ENCODE results near the gene ZNF594.
"Not testable (repeated sequence)": the region's sequence is repeated elsewhere in the genome, so short reads cannot be mapped to it uniquely, and the experiment has no call there.

ZNF594 gene

GRCh38 chr17:5179003-5179402, 12.7 kb downstream of the ZNF594 start:
- H3K36me3 Mint-ChIP-seq (ENCODE audit: low read depth): peaks cover 83% of the 10 kb centered on the region
- no peak overlapping the region for H3K27ac Mint-ChIP-seq
- no peaks in the 10 kb centered on the region for H3K4me1 Mint-ChIP-seq (ENCODE audit: low read depth)
- no peaks in the 10 kb centered on the region for H3K27me3 Mint-ChIP-seq
- peaks cover 47% of the 10 kb centered on the region for H3K9me3 Mint-ChIP-seq
- no peak overlapping the region for H3K4me3 Mint-ChIP-seq

DNA sequence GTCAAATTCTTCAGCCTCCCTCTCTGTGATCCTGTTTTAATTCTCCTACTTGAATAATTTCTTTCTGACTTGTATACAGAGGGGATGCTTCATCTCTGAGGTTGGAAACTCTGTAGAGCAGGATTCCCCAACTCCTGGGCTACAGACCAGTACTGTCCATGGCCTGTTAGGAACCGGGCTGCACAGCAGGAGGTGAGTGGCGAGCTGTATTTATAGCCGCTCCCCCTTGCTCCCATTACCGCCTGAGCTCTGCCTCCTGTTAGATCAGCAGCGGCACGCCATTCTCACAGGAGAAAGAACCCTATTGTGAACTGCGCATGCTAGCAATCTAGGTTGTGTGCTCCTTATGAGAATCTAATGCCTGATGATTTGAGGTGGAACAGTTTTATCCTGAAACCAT, 16.6 kb downstream of the ZNF594 start:
- not testable (repeated sequence) for H3K4me3 Mint-ChIP-seq; H3K27me3 Mint-ChIP-seq; H3K4me1 Mint-ChIP-seq (ENCODE audit: low read depth); H3K27ac Mint-ChIP-seq
- Mint-ChIP-seq H3K9me3 (peaks cover 31% of the 10 kb centered on the region), H3K36me3 (ENCODE audit: low read depth) (peaks cover 50% of the 10 kb centered on the region)

DNA sequence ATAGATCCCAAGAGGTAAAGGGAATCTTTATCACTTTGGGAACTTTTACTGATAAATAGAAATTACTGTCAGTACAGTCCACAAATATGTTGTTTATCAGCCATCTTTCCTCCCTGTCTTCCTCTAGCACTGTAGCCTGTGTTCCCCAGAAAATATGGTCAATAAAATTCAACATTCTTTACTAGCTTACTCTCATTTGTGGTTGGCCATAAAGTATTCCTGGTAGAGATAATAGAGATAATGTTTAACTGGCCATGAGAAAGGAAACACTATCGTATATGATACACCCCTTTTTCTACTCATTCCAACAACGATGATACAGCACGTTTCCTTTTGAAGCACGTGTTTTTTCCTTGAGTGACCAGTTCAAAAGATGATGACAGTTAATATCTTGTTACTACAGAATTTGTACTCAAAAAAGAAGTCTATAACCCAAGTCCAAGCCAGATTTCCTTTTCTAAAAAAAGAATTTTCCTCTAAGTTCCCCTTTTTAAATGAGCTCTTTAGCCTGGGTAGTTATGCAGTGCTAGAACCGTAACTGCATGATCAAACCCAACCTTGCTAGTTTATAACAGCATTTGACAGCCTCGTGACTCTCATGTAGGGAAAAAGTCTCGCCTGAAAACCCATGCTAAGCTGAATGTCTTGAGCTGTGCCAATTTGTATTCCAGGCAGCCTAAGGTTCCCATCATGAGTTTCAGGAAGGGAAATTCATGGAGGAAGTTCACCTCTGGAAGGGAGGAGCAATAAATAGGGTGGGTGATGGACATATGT, 25.7 kb downstream of the ZNF594 start:
- H3K4me3 Mint-ChIP-seq; H3K4me1 Mint-ChIP-seq (ENCODE audit: low read depth); H3K9me3 Mint-ChIP-seq; H3K36me3 Mint-ChIP-seq (ENCODE audit: low read depth); H3K27ac Mint-ChIP-seq: not testable (repeated sequence)
- peaks cover 24% of the 10 kb centered on the region for H3K27me3 Mint-ChIP-seq

DNA sequence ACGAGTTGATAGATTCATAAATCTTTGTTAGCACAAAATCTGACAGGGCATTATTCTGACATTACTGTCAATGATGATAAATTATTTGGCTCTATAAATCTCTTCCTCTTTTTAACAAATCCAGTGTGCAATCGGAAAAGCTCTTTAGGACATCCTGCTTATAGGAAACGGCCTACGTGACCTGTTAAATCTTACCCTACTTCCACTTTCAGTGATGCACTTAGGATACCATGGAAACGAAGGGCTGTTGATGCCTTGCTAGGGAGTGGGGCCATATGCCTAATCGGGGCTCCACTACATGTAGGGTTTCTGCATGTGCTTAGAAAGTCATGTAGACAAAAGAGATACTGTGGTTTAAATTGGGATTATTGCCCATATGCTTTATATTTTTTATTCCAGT, 27.2 kb downstream of the ZNF594 start:
- no peak overlapping the region for H3K4me3 Mint-ChIP-seq
- H3K4me1 Mint-ChIP-seq (ENCODE audit: low read depth): peaks cover 3% of the 10 kb centered on the region
- no peaks in the 10 kb centered on the region for H3K9me3 Mint-ChIP-seq
- peaks cover 28% of the 10 kb centered on the region for H3K27me3 Mint-ChIP-seq
- H3K36me3 Mint-ChIP-seq (ENCODE audit: low read depth): no peaks in the 10 kb centered on the region
- H3K27ac Mint-ChIP-seq: no peak overlapping the region

DNA sequence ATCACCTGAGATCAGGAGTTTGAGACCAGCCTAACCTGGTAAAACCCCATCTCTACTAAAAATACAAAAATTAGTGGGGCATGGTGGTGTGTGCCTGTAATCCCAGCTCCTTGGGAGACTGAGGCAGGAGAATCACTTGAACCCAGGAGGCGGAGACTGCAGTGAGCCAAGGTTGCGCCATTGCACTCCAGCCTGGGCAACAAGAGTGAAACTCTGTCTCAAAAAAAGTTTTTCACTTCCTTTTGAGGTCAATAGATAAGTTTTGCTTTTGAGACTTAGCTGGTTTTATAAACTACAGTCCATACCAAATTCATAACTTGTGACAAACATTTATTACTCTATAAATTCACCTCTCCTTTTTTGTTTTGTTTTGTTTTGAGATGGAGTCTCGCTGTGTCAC, 29.9 kb downstream of the ZNF594 start:
- not testable (repeated sequence) for H3K4me1 Mint-ChIP-seq (ENCODE audit: low read depth); H3K4me3 Mint-ChIP-seq; H3K27ac Mint-ChIP-seq; H3K9me3 Mint-ChIP-seq; H3K36me3 Mint-ChIP-seq (ENCODE audit: low read depth)
- H3K27me3 Mint-ChIP-seq: peaks cover 39% of the 10 kb centered on the region

- peaks cover 36% of the 10 kb centered on the region for H3K27me3 Mint-ChIP-seq
- H3K4me1 Mint-ChIP-seq (ENCODE audit: low read depth); H3K27ac Mint-ChIP-seq; H3K9me3 Mint-ChIP-seq; H3K36me3 Mint-ChIP-seq (ENCODE audit: low read depth); H3K4me3 Mint-ChIP-seq: not testable (repeated sequence)
These were observed 31.0 kb downstream of the ZNF594 start for GRCh38 chr17:5160702-5161101.

GRCh38 chr17:5146122-5146521, 45.5 kb downstream of the ZNF594 start:
- peaks cover 22% of the 10 kb centered on the region for H3K27me3 Mint-ChIP-seq
- not testable (repeated sequence) for H3K9me3 Mint-ChIP-seq; H3K27ac Mint-ChIP-seq; H3K4me3 Mint-ChIP-seq; H3K4me1 Mint-ChIP-seq (ENCODE audit: low read depth); H3K36me3 Mint-ChIP-seq (ENCODE audit: low read depth)

DNA sequence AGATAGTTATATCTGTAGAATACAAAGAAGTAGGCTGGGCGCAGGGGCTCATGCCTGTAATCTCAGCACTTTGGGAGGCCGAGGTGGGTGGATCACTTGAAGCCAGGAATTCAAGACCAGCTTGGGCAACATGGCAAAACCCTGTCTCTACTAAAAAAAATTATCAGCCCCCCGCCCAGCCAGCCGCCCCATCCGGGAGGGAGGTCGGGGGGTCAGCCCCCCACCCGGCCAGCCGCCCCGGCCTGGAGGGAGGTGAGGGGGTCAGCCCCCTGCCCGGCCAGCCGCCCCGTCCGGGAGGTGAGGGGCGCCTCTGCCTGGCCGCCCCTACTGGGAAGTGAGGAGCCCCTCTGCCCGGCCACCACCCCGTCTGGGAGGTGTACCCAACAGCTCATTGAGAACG, 48.8 kb downstream of the ZNF594 start:
- H3K27me3 Mint-ChIP-seq: peaks cover 16% of the 10 kb centered on the region
- not testable (repeated sequence) for H3K4me3 Mint-ChIP-seq; H3K36me3 Mint-ChIP-seq (ENCODE audit: low read depth); H3K27ac Mint-ChIP-seq; H3K9me3 Mint-ChIP-seq; H3K4me1 Mint-ChIP-seq (ENCODE audit: low read depth)

DNA sequence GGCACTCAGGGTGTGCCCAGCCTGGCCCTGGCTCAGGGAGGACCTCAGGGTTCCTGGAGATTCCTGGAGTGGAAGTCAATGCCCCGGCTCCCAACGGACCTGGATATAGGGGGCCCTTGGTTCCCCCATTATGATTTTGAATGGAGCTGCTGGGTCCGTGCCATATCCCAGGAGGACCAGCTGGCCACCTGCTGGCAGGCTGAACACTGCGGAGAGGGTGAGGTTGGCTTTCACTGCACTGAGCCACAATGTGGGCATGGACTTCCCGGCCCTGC, 52.3 kb downstream of the ZNF594 start:
- Mint-ChIP-seq H3K27me3 (no peaks in the 10 kb centered on the region), H3K36me3 (ENCODE audit: low read depth) (no peaks in the 10 kb centered on the region), H3K4me1 (ENCODE audit: low read depth) (no peaks in the 10 kb centered on the region), H3K9me3 (no peaks in the 10 kb centered on the region), H3K4me3 (no peak overlapping the region), H3K27ac (no peak overlapping the region)

- H3K27me3 Mint-ChIP-seq: no peaks in the 10 kb centered on the region
- no peaks in the 10 kb centered on the region for H3K36me3 Mint-ChIP-seq (ENCODE audit: low read depth)
- no peaks in the 10 kb centered on the region for H3K4me1 Mint-ChIP-seq (ENCODE audit: low read depth)
- H3K4me3 Mint-ChIP-seq: no peak overlapping the region
- no peak overlapping the region for H3K27ac Mint-ChIP-seq
- no peaks in the 10 kb centered on the region for H3K9me3 Mint-ChIP-seq
These were observed 52.8 kb downstream of the ZNF594 start for GRCh38 chr17:5138616-5139457.

DNA sequence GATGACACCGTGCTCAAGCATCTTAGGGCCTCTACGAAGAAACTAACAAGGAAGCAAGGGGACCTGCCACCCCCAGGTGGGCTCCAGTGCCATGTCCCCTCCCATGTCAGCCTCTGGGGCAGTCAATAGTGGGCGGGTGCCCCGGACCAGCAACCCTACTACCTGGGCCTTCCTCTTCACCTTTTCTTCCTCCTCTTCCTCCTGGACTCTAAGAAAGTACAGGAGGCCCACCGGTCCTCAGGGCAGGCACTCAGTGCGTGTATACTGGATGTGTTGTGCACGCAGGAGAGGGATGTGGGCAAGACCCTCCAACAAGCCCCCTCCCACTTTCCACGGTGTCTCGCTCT, 53.5 kb downstream of the ZNF594 start:
- not testable (repeated sequence) for H3K27ac Mint-ChIP-seq; H3K4me3 Mint-ChIP-seq; H3K27me3 Mint-ChIP-seq; H3K36me3 Mint-ChIP-seq (ENCODE audit: low read depth); H3K9me3 Mint-ChIP-seq; H3K4me1 Mint-ChIP-seq (ENCODE audit: low read depth)

- not testable (repeated sequence) for H3K9me3 Mint-ChIP-seq; H3K27me3 Mint-ChIP-seq; H3K4me1 Mint-ChIP-seq (ENCODE audit: low read depth); H3K27ac Mint-ChIP-seq; H3K36me3 Mint-ChIP-seq (ENCODE audit: low read depth); H3K4me3 Mint-ChIP-seq
These were observed 54.0 kb downstream of the ZNF594 start for GRCh38 chr17:5137511-5138197.

- not testable (repeated sequence) for H3K9me3 Mint-ChIP-seq; H3K27ac Mint-ChIP-seq; H3K4me1 Mint-ChIP-seq (ENCODE audit: low read depth); H3K27me3 Mint-ChIP-seq; H3K4me3 Mint-ChIP-seq; H3K36me3 Mint-ChIP-seq (ENCODE audit: low read depth)
These were observed 54.9 kb downstream of the ZNF594 start for GRCh38 chr17:5136580-5137412.

GRCh38 chr17:5135726-5136579, 55.7 kb downstream of the ZNF594 start:
- no peak overlapping the region for H3K27ac Mint-ChIP-seq
- no peaks in the 10 kb centered on the region for H3K27me3 Mint-ChIP-seq
- H3K36me3 Mint-ChIP-seq (ENCODE audit: low read depth): no peaks in the 10 kb centered on the region
- H3K4me1 Mint-ChIP-seq (ENCODE audit: low read depth): no peaks in the 10 kb centered on the region
- no peak overlapping the region for H3K4me3 Mint-ChIP-seq
- H3K9me3 Mint-ChIP-seq: no peaks in the 10 kb centered on the region

All from stimulated activated naive CD8-positive, alpha-beta T cell treated with anti-CD3 and anti-CD28 coated beads, Interleukin-15, Interleukin-2, amounts not matched to agents 100 ng/mL and 50 ng/mL, for 24 hours (primary cell).